Right lung (tissue), 10 donors: ENCODE results near the gene CFP. TPM values are rescaled to one million over a fixed set of nuclear protein-coding genes. Genes with fewer than 3 reads are reported as not detected.
"Not testable (repeated sequence)": the region's sequence is repeated elsewhere in the genome, so short reads cannot be mapped to it uniquely, and the experiment has no call there.

ENCODE experiments used
- DNase-seq, 2 donors: peaks; one replicate each; pipeline ENCODE4 v3.0.0-alpha.2; 2013
- long read RNA-seq, 8 donors: transcript quantifications; one replicate each; lab custom pipeline, GENCODE V29; 2026
- polyA plus RNA-seq, 5 donors: library from polyadenylated mRNA; unstranded; fragments of 120-200 nt; gene quantifications; one replicate each; pipeline versions ENCODE4 v1.2.1 to v1.2.3, GENCODE V29; 2013; ENCODE audit warnings: inconsistent platforms in 1 of 5, low replicate concordance in 1 of 5; ENCODE audit not compliant: insufficient read length in 5 of 5, insufficient read depth in 1 of 5

Gene CFP
- polyA plus RNA-seq = 1 to 10 TPM; 3.0 to 7.3 (median 6.1) TPM
- long read RNA-seq, donor 1, partial matches to known transcripts = 0 of 4 reads
- long read RNA-seq, donor 1, other reads (novel, unspliced or antisense) = 0 of 4 reads
- long read RNA-seq, donor 2, partial matches to known transcripts = 0 of 1 reads
- long read RNA-seq, donor 2, other reads (novel, unspliced or antisense) = 0 of 1 reads
- long read RNA-seq, donor 3, partial matches to known transcripts = 0 of 1 reads
- long read RNA-seq, donor 3, other reads (novel, unspliced or antisense) = 0 of 1 reads
- long read RNA-seq, donor 4, partial matches to known transcripts = 0 of 2 reads
- long read RNA-seq, donor 4, other reads (novel, unspliced or antisense) = 0 of 2 reads
- long read RNA-seq, donor 5, partial matches to known transcripts = 0 of 1 reads
- long read RNA-seq, donor 5, other reads (novel, unspliced or antisense) = 0 of 1 reads
- long read RNA-seq, donor 6, partial matches to known transcripts = 0 of 4 reads
- long read RNA-seq, donor 6, other reads (novel, unspliced or antisense) = 0 of 4 reads
- long read RNA-seq, donor 7 = 0 reads
- long read RNA-seq, donor 8 = 0 reads

DNA sequence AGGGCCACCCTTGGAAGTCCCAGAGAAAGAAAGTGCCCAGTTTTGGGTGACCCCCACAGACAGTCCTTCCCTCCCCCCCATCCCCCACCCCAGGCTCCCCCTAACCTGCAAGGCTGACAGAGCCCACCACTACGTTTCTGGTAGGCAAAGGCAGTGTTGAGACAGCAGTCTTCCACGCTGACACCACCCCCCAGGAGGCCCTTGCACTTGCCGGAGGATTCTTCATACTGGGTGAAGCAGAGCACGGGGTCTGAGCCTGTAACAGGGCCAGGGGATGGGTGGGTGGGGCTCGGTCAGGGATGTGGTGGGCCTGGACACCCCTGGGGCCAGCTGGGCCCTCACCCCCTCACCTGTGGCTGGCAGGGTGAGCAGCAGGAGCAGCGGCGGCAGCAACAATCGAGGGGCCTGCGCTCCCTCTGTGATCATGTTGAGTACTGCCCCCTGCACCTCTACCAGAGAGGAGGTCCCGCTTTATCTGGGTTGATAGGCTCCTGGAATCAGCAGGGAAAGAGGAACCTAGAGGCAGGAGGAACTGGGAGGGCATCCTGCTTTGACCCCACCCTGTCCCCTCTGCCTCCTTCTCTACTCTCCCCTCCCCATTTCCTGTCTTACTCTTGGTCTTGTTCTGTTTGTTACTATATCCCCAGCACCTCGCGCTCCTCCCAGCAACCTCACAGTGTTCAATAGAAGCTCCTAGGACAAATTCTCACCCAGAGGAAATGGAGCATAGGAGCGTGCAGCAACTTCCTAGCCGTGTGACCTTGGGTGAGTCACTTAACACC, at the start of gene CFP:
Gene CFP, minus strand, starts transcription at position 512 of the 782 bp plus-strand sequence. Its CDS starts 86 bp downstream, at position 426.
- no peak for DNase-seq

DNA sequence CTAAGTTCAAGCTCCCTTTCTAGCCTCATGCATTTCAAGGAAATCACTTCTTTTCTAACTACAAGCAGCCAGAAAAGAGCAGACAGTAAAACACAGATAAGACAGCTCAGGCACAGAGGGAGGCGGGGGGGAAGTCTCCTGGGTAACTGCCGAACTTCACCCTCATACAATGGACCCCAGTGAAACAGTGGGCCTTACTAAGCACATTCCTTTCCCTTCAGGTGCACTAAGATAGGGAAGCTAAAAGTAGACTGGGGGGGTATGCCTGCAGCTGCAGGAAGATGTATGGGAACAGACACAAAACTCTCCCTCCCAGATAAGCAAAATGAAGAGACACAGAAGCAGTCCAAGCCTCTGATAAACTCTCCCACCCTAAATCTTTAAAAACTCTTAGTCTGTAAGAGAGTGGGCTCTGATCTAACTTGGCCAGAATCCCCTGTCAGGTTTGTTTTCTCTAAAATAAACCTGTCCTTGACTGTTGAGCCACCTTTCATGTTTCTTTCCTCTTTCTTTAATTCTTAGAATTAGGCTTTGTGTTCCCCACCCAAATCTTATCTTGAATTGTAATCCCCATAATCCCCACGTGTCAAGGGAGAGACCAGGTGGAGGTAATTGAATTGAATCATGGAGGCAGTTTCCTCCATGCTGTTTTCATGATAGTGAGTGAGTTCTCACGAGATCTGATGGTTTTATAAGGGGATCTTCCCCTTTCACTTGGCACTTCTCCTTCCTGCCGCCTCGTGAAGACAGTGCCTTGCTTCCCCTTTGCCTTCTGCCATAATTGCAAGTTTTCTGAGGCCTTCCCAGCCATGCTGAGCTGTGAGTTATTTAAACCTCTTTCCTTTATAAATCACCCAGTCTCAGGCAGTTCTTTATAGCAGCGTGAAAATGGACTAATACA, 46.5 kb upstream of the CFP start:
- DNase-seq = not testable (repeated sequence)

GRCh38 chrX:47674776-47675175, 45.0 kb upstream of the CFP start:
- DNase-seq = no peak

DNA sequence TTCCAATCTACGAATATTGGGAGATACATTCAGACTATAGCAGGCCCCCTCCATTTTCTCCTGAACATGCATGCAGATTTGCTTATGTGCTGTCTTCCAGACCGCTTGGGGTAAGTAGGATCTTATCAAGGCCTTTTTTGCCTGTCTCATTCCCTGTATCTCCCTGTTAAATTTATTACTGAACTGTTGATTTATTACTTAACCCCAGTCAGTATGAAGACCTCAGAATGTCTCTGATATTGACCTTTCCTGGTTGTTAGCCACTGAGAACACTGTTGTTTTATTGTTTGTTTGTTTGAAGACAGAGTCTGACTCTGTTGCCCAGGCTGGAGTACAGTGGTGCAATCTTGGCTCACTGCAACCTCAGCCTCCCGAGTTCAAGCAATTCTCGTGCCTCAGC, 36.1 kb upstream of the CFP start:
- DNase-seq = not testable (repeated sequence)

GRCh38 chrX:47664737-47665136, 35.0 kb upstream of the CFP start:
- no peak for DNase-seq

- no peak for DNase-seq
Measured at GRCh38 chrX:47662144-47662657, 32.5 kb upstream of the CFP start.

DNA sequence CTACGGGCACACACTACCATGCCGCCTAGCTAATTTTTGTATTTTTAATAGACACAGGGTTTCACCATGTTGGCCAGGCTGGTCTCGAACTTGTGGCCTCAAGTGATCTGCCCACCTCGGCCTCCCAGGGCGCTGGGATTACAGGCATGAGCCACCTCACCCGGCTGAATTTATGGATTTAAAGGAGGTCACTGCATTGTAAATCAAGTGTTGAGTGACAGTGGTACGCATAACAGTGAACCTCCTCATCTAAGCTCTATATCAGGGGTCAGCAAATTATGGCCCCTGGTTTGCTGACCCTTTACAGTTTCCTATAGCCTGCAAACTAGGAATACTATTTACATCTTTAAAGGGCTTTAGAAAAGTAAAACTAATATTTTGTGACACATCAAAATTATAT, 31.8 kb upstream of the CFP start:
- no peak for DNase-seq

DNA sequence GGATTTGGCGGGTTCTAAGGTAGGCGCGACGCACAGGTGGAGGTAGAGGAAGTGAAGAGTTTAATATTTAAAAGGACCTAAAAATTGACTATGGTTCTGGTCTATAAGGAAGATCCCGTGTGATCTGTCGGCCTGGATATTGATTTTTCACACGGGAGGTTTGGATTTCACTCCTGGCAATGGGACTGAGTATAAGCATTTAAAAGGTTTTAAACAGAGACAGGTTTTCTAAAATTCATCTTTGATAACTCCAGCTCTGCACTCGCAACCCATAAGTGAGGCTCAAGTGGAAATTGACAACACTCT, 29.6 kb upstream of the CFP start:
- no peak for DNase-seq

GRCh38 chrX:47658684-47659420, 29.1 kb upstream of the CFP start, which contains the start of gene UXT:
Gene UXT, minus strand, starts transcription at chrX:47659180. Its CDS starts 253 bp downstream, at chrX:47658927.
- peak; percentile 90 to 92 for DNase-seq

DNA sequence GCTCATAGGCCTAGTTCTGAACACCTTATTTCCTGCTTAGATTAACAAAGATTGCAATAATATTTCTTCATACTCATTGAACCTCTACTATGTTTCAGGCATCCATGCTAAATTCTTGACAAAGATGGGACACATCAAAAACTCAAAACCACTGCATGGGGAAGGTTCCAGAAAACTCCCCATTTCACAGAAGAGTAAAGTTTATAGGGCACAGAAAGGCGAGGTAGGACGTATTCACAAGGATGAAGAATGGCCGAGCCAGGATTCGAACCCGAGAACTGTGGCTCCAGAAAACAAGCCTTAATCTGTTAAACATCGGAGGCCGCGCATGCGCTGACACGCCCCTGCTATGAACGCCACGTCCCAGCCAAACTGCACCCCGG, 28.6 kb upstream of the CFP start:
- DNase-seq = no peak

DNA sequence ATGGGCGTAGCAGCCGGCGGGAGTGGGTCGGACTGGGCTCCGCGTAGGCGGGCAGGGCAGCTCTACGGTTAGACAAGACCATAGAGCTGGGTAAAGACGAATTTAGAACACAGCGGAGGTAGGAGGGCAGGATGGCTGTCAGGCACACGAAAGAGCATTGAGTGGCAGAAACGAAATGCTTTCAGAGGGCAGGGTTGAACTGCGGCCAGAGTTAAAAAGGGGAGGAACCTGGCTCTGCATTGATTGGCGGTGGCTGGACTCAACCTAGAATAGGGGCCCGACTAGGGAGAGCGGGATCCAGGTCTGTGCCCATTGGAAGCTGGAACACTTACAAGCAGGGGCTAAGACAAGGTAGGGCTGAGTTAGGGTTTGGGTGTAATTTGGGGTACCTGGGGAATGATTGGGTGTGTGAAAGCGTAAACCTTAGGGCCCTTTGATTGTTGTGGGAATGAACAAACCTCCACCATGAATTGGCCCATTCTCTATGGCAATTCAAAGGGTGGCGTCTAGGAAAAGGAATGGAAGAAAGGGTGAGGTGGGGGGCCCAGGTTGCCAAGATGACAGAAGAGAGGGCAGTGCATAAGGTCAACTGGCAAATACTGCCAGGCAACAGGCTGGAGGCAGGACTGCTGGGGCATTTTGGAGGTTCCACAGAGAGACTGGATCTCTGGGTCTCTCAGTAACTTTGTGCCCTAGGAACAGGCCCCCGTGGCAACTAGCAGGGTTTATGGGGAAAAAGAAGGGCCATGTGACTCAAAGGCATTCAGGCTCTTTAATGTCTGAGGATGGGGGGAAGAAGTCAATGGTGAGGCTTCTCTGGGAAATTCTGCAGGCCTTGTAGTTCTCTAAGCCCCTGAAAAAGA, 21.5 kb upstream of the CFP start:
- no peak for DNase-seq

DNA sequence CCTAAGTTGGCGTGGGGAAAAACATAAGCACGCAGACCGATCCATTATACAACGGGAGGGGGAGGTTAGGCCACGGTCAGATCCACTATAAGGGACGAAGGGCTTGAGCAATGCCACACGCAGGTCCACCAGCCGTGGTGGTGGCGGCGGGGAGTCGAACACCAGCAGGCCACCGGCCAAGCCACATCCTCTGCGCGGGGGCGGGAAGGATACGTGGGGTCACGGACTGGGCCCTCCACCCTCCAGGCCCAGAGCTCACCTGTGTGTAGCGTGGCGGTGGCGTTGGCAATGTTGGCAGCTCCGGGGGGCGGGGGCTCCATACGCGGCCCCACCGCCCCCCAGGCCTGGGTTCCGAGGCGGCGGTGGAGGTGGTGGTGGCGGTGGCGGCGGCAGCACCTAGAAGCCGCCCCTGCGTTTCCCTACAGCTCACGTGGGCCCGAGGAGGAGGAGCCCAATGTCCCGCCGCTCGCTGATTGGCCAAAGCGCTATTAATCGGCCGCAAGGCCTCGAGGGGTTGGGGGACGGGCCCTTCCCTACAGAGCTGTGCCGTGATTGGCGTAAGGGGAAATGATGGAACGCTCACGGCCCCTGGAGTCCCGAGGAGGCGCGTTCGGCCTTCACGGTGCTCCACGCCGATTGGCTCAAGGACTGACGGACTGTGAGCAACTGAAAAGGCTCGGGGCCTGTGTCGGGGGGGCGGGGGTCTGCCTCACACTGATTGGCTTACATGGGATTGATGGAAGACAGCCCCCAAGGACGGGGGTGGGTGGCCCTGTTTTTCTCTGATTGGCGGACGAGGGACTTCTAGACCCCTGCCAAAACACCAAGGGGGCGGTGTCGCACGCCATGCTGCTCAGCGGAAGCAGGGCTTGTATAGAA, 20.7 kb upstream of the CFP start, which contains the start of gene ELK1:
Gene ELK1, minus strand, starts transcription at position 400 of the 879 bp plus-strand sequence. CDS start 9,122 bp downstream, outside the sequence.
- peak; percentile 93 to 96 for DNase-seq

DNA sequence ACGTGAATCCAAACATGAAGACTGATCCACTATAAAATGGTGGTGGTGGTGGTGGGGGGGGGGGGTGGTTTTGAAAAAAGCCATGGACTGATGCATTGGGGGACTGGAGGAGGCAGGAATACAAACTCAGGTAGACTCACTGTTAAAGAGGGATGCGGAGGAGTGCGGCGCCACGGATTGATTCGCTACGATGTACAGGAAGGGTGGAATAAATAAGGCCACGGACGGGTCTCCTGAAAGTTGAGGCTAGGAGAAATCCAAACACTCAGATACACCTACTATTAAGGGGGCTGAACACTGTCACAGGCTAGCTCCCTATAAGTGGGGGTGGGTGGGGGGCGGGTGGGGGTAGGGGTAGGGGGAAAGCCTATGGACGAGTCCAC, 20.0 kb upstream of the CFP start:
- DNase-seq = no peak

- DNase-seq = no peak
Measured at GRCh38 chrX:47649271-47649670, 19.5 kb upstream of the CFP start.

DNA sequence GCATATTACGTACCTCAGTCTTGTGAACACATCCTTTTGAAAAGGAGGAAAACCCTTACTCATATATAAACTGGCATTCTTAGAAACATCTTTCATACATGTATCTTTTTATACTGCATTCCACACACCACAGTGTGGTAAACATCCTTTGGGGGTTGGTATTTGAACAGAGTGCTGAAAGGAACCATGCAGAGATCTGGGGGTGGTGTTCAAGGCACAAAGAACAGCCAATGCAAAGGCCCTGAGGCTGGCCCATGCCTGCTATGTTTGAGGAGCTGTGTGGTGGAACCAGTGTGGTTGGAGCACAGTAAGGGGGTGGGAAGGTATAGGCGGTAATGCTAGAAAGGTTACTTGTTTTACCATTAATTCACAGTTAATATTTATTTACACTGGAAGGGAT, 18.6 kb upstream of the CFP start:
- no peak for DNase-seq

DNA sequence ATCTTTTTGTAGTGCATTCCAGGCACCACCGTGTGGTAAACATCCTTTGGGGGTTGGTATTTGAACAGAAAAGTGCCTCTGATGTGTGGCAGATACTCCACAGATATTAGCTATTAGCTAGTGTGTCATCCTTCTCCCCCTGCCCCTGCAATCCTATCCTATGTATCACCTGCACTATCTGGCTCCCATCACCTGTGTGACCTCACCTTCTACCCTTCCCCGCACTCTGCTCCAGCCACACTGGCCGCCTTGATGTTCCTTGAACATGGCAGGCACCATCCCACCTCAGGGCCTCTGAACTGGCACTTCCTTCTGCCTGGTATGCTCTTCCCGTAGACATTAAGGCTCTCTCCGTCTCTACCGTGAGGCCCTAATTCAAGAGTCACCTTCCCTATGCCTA, 16.9 kb upstream of the CFP start:
- DNase-seq = no peak

- DNase-seq = no peak
Measured at GRCh38 chrX:47645530-47645929, 15.8 kb upstream of the CFP start.

- DNase-seq = no peak
Measured at GRCh38 chrX:47644557-47645091, 14.9 kb upstream of the CFP start.
